Measurements from ENCODE around the gene OCEL1.

The OCEL1 gene

DNA sequence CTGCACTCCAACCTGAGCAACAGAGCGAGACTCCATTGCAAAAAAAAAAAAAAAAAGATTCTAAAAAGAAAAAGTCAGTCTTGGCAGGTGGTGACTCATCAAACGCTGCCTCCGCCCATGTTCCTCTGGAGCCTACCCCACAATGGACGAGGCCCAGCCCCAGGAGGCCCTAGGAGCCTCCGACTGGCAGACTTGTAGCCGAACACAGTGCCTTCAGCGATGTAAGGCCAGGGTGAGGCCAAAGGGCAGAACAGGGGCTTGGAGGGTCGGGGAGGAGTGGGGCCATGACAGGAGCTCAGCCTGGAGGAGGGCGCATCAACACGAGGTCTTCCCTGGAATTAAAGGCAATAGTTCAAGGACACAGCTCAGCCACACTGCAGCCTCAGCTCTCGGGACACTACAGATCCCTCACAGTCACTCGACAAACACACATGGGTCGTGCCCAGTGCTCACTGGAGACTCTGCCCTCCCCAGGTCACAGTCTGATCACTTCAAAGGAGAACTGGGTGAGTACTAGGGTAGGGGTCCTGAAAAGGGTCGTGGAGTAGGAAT, 5.7 kb upstream of the OCEL1 start:
- TF ChIP-seq, protein P1, sequence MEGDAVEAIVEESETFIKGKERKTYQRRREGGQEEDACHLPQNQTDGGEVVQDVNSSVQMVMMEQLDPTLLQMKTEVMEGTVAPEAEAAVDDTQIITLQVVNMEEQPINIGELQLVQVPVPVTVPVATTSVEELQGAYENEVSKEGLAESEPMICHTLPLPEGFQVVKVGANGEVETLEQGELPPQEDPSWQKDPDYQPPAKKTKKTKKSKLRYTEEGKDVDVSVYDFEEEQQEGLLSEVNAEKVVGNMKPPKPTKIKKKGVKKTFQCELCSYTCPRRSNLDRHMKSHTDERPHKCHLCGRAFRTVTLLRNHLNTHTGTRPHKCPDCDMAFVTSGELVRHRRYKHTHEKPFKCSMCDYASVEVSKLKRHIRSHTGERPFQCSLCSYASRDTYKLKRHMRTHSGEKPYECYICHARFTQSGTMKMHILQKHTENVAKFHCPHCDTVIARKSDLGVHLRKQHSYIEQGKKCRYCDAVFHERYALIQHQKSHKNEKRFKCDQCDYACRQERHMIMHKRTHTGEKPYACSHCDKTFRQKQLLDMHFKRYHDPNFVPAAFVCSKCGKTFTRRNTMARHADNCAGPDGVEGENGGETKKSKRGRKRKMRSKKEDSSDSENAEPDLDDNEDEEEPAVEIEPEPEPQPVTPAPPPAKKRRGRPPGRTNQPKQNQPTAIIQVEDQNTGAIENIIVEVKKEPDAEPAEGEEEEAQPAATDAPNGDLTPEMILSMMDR (IDR thresholded peaks at IDR 0.05; ENCODE audit: extremely low read depth, missing control alignments), result no peak
- DNase-seq (ENCODE audit: low spot score), result no peak

DNA sequence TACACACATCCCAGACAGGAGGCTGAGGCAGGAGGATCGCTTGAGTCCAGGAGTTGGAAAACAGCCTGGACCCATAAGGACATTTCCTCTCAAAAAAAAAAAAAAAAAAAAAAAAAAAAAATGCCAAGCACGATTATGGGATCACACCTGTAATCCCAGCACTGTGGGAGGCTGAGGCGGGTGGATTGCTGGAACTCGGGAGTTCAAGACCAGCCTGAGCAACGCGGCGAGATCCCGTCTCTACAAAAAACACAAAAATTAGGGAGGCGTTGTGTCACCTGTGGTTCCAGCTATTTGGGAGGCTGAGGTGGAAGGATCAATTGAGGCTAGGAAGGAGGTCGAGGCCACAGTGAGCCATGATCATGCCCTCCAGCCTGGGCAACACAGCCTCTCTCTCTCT, 973 bp upstream of the OCEL1 start:
- DNase-seq (ENCODE audit: low spot score), result no peak
- TF ChIP-seq, protein P1 (IDR thresholded peaks at IDR 0.05; ENCODE audit: extremely low read depth, missing control alignments), result no peak

DNA sequence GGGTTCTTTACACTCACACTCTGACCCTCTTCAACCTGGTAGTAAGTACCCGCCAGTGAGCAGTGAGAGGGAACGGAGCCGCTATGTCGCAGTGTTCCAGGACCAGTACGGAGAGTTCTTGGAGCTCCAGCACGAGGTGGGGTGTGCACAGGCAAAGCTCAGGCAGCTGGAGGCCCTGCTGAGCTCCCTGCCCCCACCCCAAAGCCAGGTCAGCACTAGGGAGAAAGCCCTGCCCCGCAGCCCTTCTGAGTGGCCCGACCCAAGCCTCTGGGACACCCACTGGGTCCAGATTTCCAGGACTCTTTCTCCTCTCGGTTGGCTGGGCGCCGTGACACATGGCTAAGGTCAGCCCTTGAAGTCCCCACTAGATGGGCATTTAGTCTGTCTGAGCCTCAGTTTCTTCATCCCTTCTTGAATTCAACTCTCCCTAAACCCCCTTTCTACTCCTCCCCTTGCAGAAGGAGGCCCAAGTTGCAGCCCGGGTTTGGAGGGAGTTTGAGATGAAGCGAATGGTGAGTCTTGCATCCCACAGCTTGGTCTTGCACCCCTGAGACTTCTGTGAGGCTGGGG, 1.9 kb downstream of the OCEL1 start:
- TF ChIP-seq, protein P1 (IDR thresholded peaks at IDR 0.05; ENCODE audit: extremely low read depth, missing control alignments), result no peak
- DNase-seq (ENCODE audit: low spot score), result no peak

DNA sequence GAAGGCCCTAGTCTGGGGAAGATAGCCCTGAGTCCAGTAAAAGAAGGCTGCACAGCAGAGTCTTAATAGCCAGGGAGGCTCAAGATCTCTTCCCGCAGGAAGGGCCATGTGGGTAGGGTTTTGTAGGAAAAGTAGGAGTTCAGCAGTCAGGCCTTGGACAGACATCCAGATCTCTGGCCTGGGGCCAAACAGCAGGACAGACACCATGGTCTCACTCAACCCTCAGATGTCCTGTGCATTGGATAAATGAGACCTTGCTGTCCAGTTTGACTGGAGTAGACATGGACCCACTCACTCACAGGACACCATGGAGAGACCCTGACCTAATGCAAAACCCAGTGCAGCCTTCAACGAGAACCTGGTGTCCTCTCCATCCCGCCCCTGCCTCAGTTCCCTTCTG, 3.9 kb downstream of the OCEL1 start:
- DNase-seq (ENCODE audit: low spot score), result no peak
- TF ChIP-seq, protein P1 (IDR thresholded peaks at IDR 0.05; ENCODE audit: extremely low read depth, missing control alignments), result no peak

DNA sequence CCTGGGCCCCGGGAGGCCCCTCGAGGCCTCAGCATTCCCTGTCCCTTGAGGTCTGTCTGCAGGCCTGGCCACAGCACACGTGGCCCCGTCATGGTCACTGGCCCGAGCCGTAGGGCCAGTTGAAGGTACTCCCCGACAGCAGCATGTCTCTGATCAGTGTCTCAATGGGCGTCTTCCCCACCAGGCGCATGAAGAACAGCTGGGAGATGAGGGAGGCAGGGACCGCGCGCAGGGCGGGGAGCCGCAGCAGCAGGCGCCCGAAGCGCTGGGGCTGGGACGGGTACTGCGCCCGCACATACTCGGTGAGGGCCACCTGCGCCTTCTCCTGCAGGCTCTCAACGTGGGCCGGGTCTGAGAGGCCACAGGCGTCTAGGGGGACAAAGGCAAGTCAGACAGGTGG, 6.2 kb downstream of the OCEL1 start:
- DNase-seq (ENCODE audit: low spot score), result no peak
- TF ChIP-seq, protein P1 (IDR thresholded peaks at IDR 0.05; ENCODE audit: extremely low read depth, missing control alignments), result no peak

DNA sequence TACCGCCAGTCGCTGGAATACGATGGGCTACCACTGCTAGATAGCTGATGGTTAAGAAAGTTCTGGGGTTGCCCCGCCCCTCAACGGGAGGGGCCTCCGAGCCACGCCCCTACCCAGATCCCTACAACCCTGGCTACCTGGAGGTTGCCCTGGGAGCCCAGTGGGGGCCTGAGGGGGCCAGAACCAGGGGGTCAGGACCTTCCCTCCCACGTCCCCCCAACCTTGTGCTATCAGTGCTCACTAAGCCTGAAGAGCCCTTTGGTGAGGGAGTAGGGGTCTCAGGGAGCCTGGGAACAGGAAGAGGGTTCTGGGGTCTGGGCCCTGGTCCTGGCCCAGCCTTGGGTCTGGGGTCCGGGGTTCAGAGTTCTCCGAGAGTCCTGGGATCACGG, 8.9 kb downstream of the OCEL1 start:
- TF ChIP-seq, protein P1 (IDR thresholded peaks at IDR 0.05; ENCODE audit: extremely low read depth, missing control alignments), result no peak
- peak; percentile 87 for DNase-seq (ENCODE audit: low spot score)

DNA sequence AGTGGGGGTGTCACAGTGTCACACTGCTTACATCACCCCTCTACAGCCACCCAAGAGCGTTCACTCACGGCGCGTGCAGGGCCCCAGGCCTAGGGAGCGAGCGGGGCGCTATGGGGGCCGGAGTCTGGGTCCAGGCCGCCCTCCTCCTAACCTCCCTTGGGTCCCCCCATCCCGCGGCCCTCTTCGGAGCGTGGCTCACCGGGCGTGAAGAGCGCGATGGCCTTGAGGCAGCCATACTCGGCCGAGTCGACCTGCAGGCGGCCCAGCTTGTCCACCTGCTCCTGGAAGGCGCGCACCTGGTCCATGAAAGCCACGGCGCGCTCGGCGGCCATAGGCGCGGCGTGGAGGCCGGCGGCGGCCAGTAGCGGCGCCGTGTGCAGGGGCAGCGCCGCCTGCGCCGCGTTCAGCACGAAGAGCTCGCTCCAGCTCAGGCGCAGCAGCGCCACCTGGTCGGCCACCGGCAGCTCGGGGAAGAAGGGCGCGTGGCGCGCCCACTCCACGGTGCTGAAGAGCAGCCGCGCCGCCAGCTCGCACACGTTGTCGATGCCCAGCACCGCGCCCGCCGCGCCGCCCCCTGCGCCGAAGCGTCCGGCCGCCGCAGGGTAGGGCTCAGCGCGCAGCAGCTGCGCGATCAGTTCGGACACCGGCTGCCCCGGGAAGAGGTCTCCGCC, 9.4 kb downstream of the OCEL1 start:
- DNase-seq (ENCODE audit: low spot score), result peak; percentile 89
- TF ChIP-seq, protein P1 (IDR thresholded peaks at IDR 0.05; ENCODE audit: extremely low read depth, missing control alignments), result peak; percentile 87

Data from GM20000 (cell line).